Trophoblast cell (in vitro differentiated cells and primary cell): ENCODE results near the gene TEKT5.

Source experiments
- DNase-seq, 2 donors: peaks; one replicate each; pipeline ENCODE4 v3.0.0-alpha.2; 2016
- H2AFZ ChIP-seq: 2 replicates; pipeline ENCODE4 v1.6.1; 2013; ENCODE audit warnings: low read length, moderate library complexity, mild to moderate bottlenecking; ENCODE audit not compliant: insufficient read depth, poor library complexity
- H2AK5ac ChIP-seq: 2 replicates; pipeline ENCODE4 v1.6.1; 2013; ENCODE audit warnings: mild to moderate bottlenecking, low read length
- H2BK120ac ChIP-seq: 2 replicates; pipeline ENCODE4 v1.6.1; 2013; ENCODE audit warnings: low read length, mild to moderate bottlenecking, moderate library complexity; ENCODE audit not compliant: insufficient read depth, poor library complexity
- H2BK12ac ChIP-seq: 2 replicates; pipeline ENCODE4 v1.6.1; 2013; ENCODE audit warnings: mild to moderate bottlenecking, low read length, moderate library complexity
- H2BK5ac ChIP-seq: 2 replicates; pipeline ENCODE4 v1.6.1; 2013; ENCODE audit warnings: low read length, low read depth, moderate library complexity, mild to moderate bottlenecking; ENCODE audit not compliant: poor library complexity
- H3K14ac ChIP-seq: 2 replicates; pipeline ENCODE4 v1.6.1; 2013; ENCODE audit warnings: mild to moderate bottlenecking, low read length
- H3K18ac ChIP-seq: 2 replicates; pipeline ENCODE4 v1.6.1; 2013; ENCODE audit warnings: mild to moderate bottlenecking, low read length
- H3K23ac ChIP-seq: 2 replicates; pipeline ENCODE4 v1.6.1; 2013; ENCODE audit warnings: low read length
- H3K27ac ChIP-seq: 2 replicates; pipeline ENCODE4 v1.5.1; 2013; ENCODE audit warnings: low read depth, mild to moderate bottlenecking, inconsistent platforms, low read length, moderate library complexity
- H3K27me3 ChIP-seq: 2 replicates; pipeline ENCODE4 v1.6.1; 2013; ENCODE audit warnings: inconsistent platforms, mild to moderate bottlenecking, low read length, moderate library complexity; ENCODE audit not compliant: insufficient read depth
- H3K36me3 ChIP-seq, 2 experiments: 1 replicate in 1 of 2; 2 replicates in 1 of 2; pipeline ENCODE4 v1.6.1; 2013; ENCODE audit warnings: low read length in 2 of 2, mild to moderate bottlenecking in 2 of 2, moderate library complexity in 1 of 2; ENCODE audit not compliant: insufficient read depth in 2 of 2, control insufficient read depth in 1 of 2
- H3K4ac ChIP-seq: 2 replicates; pipeline ENCODE4 v1.6.1; 2013; ENCODE audit warnings: low read depth, mild to moderate bottlenecking, low read length, moderate library complexity
- H3K4me1 ChIP-seq, 2 experiments: 1 replicate in 1 of 2; 2 replicates in 1 of 2; pipeline ENCODE4 v1.6.1; 2013; ENCODE audit warnings: low read length in 2 of 2, mild to moderate bottlenecking in 2 of 2, moderate library complexity in 1 of 2; ENCODE audit not compliant: insufficient read depth in 2 of 2, control insufficient read depth in 1 of 2
- H3K4me2 ChIP-seq: 2 replicates; pipeline ENCODE4 v1.6.1; 2013; ENCODE audit warnings: inconsistent platforms, mild to moderate bottlenecking, low read length, moderate library complexity
- H3K4me3 ChIP-seq: 2 replicates; pipeline ENCODE4 v1.5.1; 2013; ENCODE audit warnings: mild to moderate bottlenecking, low read depth, low read length, inconsistent platforms
- H3K79me1 ChIP-seq: one replicate; pipeline ENCODE4 v1.6.1; 2013; ENCODE audit warnings: low read length
- H3K79me2 ChIP-seq: 2 replicates; pipeline ENCODE4 v1.6.1; 2013; ENCODE audit warnings: low read length, mild to moderate bottlenecking; ENCODE audit not compliant: control insufficient read depth, insufficient read depth, poor library complexity
- H3K9ac ChIP-seq: 2 replicates; pipeline ENCODE4 v1.6.1; 2013; ENCODE audit warnings: mild to moderate bottlenecking, low read length
- H3K9me3 ChIP-seq: 2 replicates; pipeline ENCODE4 v1.6.1; 2013; ENCODE audit warnings: low read depth, mild to moderate bottlenecking, control low read depth, inconsistent platforms, low read length; ENCODE audit not compliant: insufficient read depth
- H4K12ac ChIP-seq: 2 replicates; pipeline ENCODE4 v1.6.1; 2013; ENCODE audit warnings: low read depth, mild to moderate bottlenecking, low read length, moderate library complexity
- H4K8ac ChIP-seq: 2 replicates; pipeline ENCODE4 v1.6.1; 2013; ENCODE audit warnings: low read depth, mild to moderate bottlenecking, low read length, moderate library complexity
- H4K91ac ChIP-seq: one replicate; pipeline ENCODE4 v1.6.1; 2013; ENCODE audit warnings: low read depth, mild to moderate bottlenecking, low read length, moderate library complexity
- WGBS: extraction: QIAGEN DNeasy Blood & Tissue Kit; methylation state at CpG from one replicate; pipeline ENCODE4 v1.1.7; 2013; ENCODE audit warnings: missing lambda C conversion rate; ENCODE audit not compliant: insufficient read length, insufficient coverage; ENCODE audit errors: extremely low coverage; 5-methylcytosine and 5-hydroxymethylcytosine counted together

TEKT5 gene

GRCh38 chr16:10656618-10657017 is 38.1 kb downstream of the TEKT5 start:
- H2BK120ac ChIP-seq, result no peak overlapping the region
- H4K12ac ChIP-seq, result no peak overlapping the region
- H3K4me1 ChIP-seq, result no peaks in the 10 kb centered on the region
- H3K4me2 ChIP-seq, result no peak overlapping the region
- H2AFZ ChIP-seq, result no peak overlapping the region
- no peak overlapping the region for H3K9ac ChIP-seq
- H3K36me3 ChIP-seq, result no peaks in the 10 kb centered on the region
- no peak overlapping the region for H4K91ac ChIP-seq
- H3K23ac ChIP-seq, result no peak overlapping the region
- no peaks in the 10 kb centered on the region for H3K79me2 ChIP-seq
- no peak overlapping the region for H3K27ac ChIP-seq
- H2AK5ac ChIP-seq, result no peak overlapping the region
- no peaks in the 10 kb centered on the region for H3K79me1 ChIP-seq
- no peak overlapping the region for H3K4me3 ChIP-seq
- H3K9me3 ChIP-seq, result no peaks in the 10 kb centered on the region
- DNase-seq, result no peak
- H3K14ac ChIP-seq, result no peak overlapping the region
- no peaks in the 10 kb centered on the region for H3K27me3 ChIP-seq
- no peak overlapping the region for H2BK5ac ChIP-seq
- H3K18ac ChIP-seq, result no peak overlapping the region
- H3K4ac ChIP-seq, result no peak overlapping the region
- H2BK12ac ChIP-seq, result no peak overlapping the region
- H4K8ac ChIP-seq, result no peak overlapping the region

DNA sequence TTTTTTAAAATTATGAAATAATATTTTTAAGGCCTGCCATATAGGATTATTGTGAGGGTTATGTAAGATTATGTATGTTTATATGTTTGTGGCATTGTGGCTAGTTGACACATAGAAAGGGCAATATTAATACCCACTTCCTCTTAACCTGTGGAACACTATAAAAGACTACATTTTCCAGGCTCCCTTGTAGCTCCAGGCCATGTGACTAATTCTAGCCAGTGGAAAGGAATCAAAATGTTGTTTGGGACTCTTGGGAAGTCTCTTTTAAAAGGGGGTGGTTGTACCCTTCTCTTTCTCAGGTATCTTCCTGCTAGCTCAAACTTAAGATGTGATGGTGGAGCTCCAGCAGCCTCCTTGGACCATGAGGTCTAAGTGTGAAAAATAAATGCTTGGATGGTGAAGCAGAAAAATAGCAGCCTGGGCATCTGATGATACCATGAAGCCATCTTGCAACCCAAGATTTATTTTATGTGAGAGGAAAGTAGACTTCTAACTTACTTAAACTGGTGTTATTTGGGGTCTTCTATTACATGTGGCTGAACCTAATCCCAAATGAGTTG is 39.2 kb downstream of the TEKT5 start:
- no peak overlapping the region for H3K14ac ChIP-seq
- no peaks in the 10 kb centered on the region for H3K4me1 ChIP-seq
- no peak overlapping the region for H4K12ac ChIP-seq
- no peaks in the 10 kb centered on the region for H3K79me2 ChIP-seq
- H2AK5ac ChIP-seq, result no peak overlapping the region
- no peak overlapping the region for H2AFZ ChIP-seq
- no peak overlapping the region for H3K27ac ChIP-seq
- H2BK12ac ChIP-seq, result no peak overlapping the region
- H2BK120ac ChIP-seq, result no peak overlapping the region
- no peak for DNase-seq
- H4K8ac ChIP-seq, result no peak overlapping the region
- no peak overlapping the region for H3K4ac ChIP-seq
- no peaks in the 10 kb centered on the region for H3K79me1 ChIP-seq
- no peaks in the 10 kb centered on the region for H3K27me3 ChIP-seq
- H4K91ac ChIP-seq, result no peak overlapping the region
- no peaks in the 10 kb centered on the region for H3K36me3 ChIP-seq
- no peak overlapping the region for H3K4me3 ChIP-seq
- H3K9ac ChIP-seq, result no peak overlapping the region
- H3K4me2 ChIP-seq, result no peak overlapping the region
- H3K23ac ChIP-seq, result no peak overlapping the region
- H3K9me3 ChIP-seq, result no peaks in the 10 kb centered on the region
- no peak overlapping the region for H2BK5ac ChIP-seq
- no peak overlapping the region for H3K18ac ChIP-seq

DNA sequence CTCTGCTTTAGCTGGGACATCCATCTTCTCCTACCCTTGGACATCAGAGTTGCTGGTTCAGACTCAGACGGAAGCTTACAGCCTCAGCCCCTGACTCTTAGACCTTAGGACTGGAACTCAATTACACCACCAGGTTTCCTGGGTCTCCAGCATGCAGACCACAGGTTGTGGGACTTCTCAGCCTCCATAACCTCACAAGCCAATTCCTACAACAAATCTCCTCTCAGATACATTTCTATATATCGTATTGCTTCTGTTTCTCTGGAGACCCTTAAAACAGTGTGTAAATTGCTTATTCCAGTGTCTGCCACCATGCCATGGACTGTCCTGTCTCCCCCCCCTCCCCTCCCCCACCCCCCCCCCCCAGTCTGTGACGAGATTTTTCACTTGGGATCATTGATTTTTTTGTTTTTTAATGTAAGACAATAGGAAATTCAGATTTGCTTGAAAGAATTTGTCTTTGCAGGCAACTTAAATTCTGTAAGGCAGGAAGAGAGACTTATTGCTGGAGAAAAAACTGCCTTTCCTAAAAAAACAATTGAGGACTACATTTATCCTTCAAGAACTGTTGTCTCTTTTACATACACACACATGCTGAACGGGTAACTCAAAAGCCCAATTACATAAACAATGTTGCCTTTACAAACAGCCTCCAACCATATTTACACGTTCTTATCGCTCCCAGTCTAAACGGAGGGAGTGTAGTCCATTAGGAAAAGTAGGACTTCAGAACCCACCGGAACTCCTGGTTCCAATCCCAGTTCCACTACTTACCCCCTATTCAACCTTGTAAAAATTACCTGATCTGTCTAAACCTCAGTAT is 39.9 kb downstream of the TEKT5 start:
- H4K12ac ChIP-seq, result no peak overlapping the region
- no peaks in the 10 kb centered on the region for H3K36me3 ChIP-seq
- H3K14ac ChIP-seq, result no peak overlapping the region
- no peak overlapping the region for H3K4me3 ChIP-seq
- no CpG with 5 or more reads among the region's 8 CpGs for WGBS
- no peak overlapping the region for H2BK12ac ChIP-seq
- H4K91ac ChIP-seq, result no peak overlapping the region
- H2BK5ac ChIP-seq, result no peak overlapping the region
- no peaks in the 10 kb centered on the region for H3K4me1 ChIP-seq
- no peak overlapping the region for H3K4ac ChIP-seq
- H3K79me2 ChIP-seq, result no peaks in the 10 kb centered on the region
- no peak overlapping the region for H3K23ac ChIP-seq
- no peak for DNase-seq
- no peak overlapping the region for H3K4me2 ChIP-seq
- no peak overlapping the region for H3K9ac ChIP-seq
- H2AFZ ChIP-seq, result no peak overlapping the region
- H3K27me3 ChIP-seq, result no peaks in the 10 kb centered on the region
- H2BK120ac ChIP-seq, result no peak overlapping the region
- no peak overlapping the region for H3K18ac ChIP-seq
- H3K27ac ChIP-seq, result no peak overlapping the region
- no peaks in the 10 kb centered on the region for H3K9me3 ChIP-seq
- H4K8ac ChIP-seq, result no peak overlapping the region
- H3K79me1 ChIP-seq, result no peaks in the 10 kb centered on the region
- no peak overlapping the region for H2AK5ac ChIP-seq

- no peak overlapping the region for H2BK12ac ChIP-seq
- no peak overlapping the region for H3K4me3 ChIP-seq
- no peak overlapping the region for H3K23ac ChIP-seq
- no peak overlapping the region for H4K91ac ChIP-seq
- no peak for DNase-seq
- H2BK120ac ChIP-seq, result no peak overlapping the region
- no peak overlapping the region for H3K18ac ChIP-seq
- H3K4ac ChIP-seq, result no peak overlapping the region
- no peak overlapping the region for H3K14ac ChIP-seq
- H3K36me3 ChIP-seq, result no peaks in the 10 kb centered on the region
- no peak overlapping the region for H2AFZ ChIP-seq
- H3K79me2 ChIP-seq, result no peaks in the 10 kb centered on the region
- H4K8ac ChIP-seq, result no peak overlapping the region
- WGBS, result no CpG with 5 or more reads among the region's 8 CpGs
- no peaks in the 10 kb centered on the region for H3K4me1 ChIP-seq
- H3K79me1 ChIP-seq, result no peaks in the 10 kb centered on the region
- no peak overlapping the region for H3K27ac ChIP-seq
- no peak overlapping the region for H2AK5ac ChIP-seq
- H3K9me3 ChIP-seq, result no peaks in the 10 kb centered on the region
- H2BK5ac ChIP-seq, result no peak overlapping the region
- no peak overlapping the region for H3K9ac ChIP-seq
- no peak overlapping the region for H4K12ac ChIP-seq
- H3K4me2 ChIP-seq, result no peak overlapping the region
- H3K27me3 ChIP-seq, result no peaks in the 10 kb centered on the region
Observed at GRCh38 chr16:10652730-10653590, 41.8 kb downstream of the TEKT5 start.
